ENCODE results near the gene UGT1A1.
"Not testable (repeated sequence)": the region's sequence is repeated elsewhere in the genome, so short reads cannot be mapped to it uniquely, and the experiment has no call there.

The UGT1A1 gene

GRCh38 chr2:233746475-233747282 lies 13.4 kb upstream of the UGT1A1 start:
- Histone ChIP-seq H4K20me1 (ENCODE audit: control insufficient read depth, insufficient read depth, low read depth, low read length) (no peaks in the 10 kb centered on the region), H3K9me3 (ENCODE audit: control insufficient read depth, insufficient read depth, low read length) (peaks cover 6% of the 10 kb centered on the region; the same call in 1 of the 2 replicates), H3K36me3 (ENCODE audit: control insufficient read depth, low read length) (no peaks in the 10 kb centered on the region), H3K9me2 (replicated peaks; ENCODE audit: control insufficient read depth, low read length) (no peaks in the 10 kb centered on the region), H3K4me1 (ENCODE audit: control insufficient read depth, low read length) (no peaks in the 10 kb centered on the region), H3K4me3 (ENCODE audit: low read length) (no peak overlapping the region), H3F3A (ENCODE audit: control insufficient read depth, insufficient read depth) (no peaks in the 10 kb centered on the region), H3K27me3 (ENCODE audit: control insufficient read depth, low read length) (0 out of 2 replicates have a peak, but pooled peaks cover 3% of the 10 kb centered on the region), H3K4me2 (ENCODE audit: low read length) (no peak overlapping the region), H3K79me2 (ENCODE audit: control insufficient read depth, low read length) (no peaks in the 10 kb centered on the region), H3K27ac (ENCODE audit: low read depth, low read length) (no peak overlapping the region)
- no peak for TF ChIP-seq EZH2phosphoT487 (IDR thresholded peaks at IDR 0.05; ENCODE audit: borderline replicate concordance, low read length)
- TF ChIP-seq CTCF (IDR thresholded peaks at IDR 0.05; ENCODE audit: low read depth, low read length, poor library complexity, severe bottlenecking): no peak

- Histone ChIP-seq H3K4me1 (ENCODE audit: control insufficient read depth, low read length) (no peaks in the 10 kb centered on the region), H3K4me2 (ENCODE audit: low read length) (no peak overlapping the region), H3K79me2 (ENCODE audit: control insufficient read depth, low read length) (no peaks in the 10 kb centered on the region), H3K27ac (ENCODE audit: low read depth, low read length) (no peak overlapping the region), H3K27me3 (ENCODE audit: control insufficient read depth, low read length) (0 out of 2 replicates have a peak, but pooled peaks cover 3% of the 10 kb centered on the region), H3K9me3 (ENCODE audit: control insufficient read depth, insufficient read depth, low read length) (peaks cover 6% of the 10 kb centered on the region; the same call in 1 of the 2 replicates), H3F3A (ENCODE audit: control insufficient read depth, insufficient read depth) (no peaks in the 10 kb centered on the region), H4K20me1 (ENCODE audit: control insufficient read depth, insufficient read depth, low read depth, low read length) (no peaks in the 10 kb centered on the region), H3K4me3 (ENCODE audit: low read length) (no peak overlapping the region), H3K36me3 (ENCODE audit: control insufficient read depth, low read length) (no peaks in the 10 kb centered on the region), H3K9me2 (replicated peaks; ENCODE audit: control insufficient read depth, low read length) (no peaks in the 10 kb centered on the region)
- TF ChIP-seq CTCF (IDR thresholded peaks at IDR 0.05; ENCODE audit: low read depth, low read length, poor library complexity, severe bottlenecking) (no peak), EZH2phosphoT487 (IDR thresholded peaks at IDR 0.05; ENCODE audit: borderline replicate concordance, low read length) (no peak)
These were observed 12.9 kb upstream of the UGT1A1 start for GRCh38 chr2:233747283-233747544.

- not testable (repeated sequence) for H3K27ac ChIP-seq (ENCODE audit: low read depth, low read length); H3K9me3 ChIP-seq (ENCODE audit: control insufficient read depth, insufficient read depth, low read length); H3K27me3 ChIP-seq (ENCODE audit: control insufficient read depth, low read length); H3K4me1 ChIP-seq (ENCODE audit: control insufficient read depth, low read length); H4K20me1 ChIP-seq (ENCODE audit: control insufficient read depth, insufficient read depth, low read depth, low read length); H3F3A ChIP-seq (ENCODE audit: control insufficient read depth, insufficient read depth); H3K4me3 ChIP-seq (ENCODE audit: low read length); H3K4me2 ChIP-seq (ENCODE audit: low read length); H3K9me2 ChIP-seq (replicated peaks; ENCODE audit: control insufficient read depth, low read length); H3K36me3 ChIP-seq (ENCODE audit: control insufficient read depth, low read length); H3K79me2 ChIP-seq (ENCODE audit: control insufficient read depth, low read length)
These were observed 9.4 kb upstream of the UGT1A1 start for GRCh38 chr2:233750689-233751088.

- H3K27me3 ChIP-seq (ENCODE audit: control insufficient read depth, low read length); H3K4me3 ChIP-seq (ENCODE audit: low read length); H3K9me3 ChIP-seq (ENCODE audit: control insufficient read depth, insufficient read depth, low read length); H3K9me2 ChIP-seq (replicated peaks; ENCODE audit: control insufficient read depth, low read length); H3K36me3 ChIP-seq (ENCODE audit: control insufficient read depth, low read length); H3K79me2 ChIP-seq (ENCODE audit: control insufficient read depth, low read length); H4K20me1 ChIP-seq (ENCODE audit: control insufficient read depth, insufficient read depth, low read depth, low read length); H3K27ac ChIP-seq (ENCODE audit: low read depth, low read length); H3K4me1 ChIP-seq (ENCODE audit: control insufficient read depth, low read length); H3K4me2 ChIP-seq (ENCODE audit: low read length); H3F3A ChIP-seq (ENCODE audit: control insufficient read depth, insufficient read depth): not testable (repeated sequence)
These were observed 8.7 kb upstream of the UGT1A1 start for GRCh38 chr2:233751212-233752009.

All from DOHH2 (cell line).